ENCODE results near the gene CD2AP. TPM values are rescaled to one million over a fixed set of nuclear protein-coding genes. Genes with fewer than 3 reads are reported as not detected.

Gene CD2AP
- total RNA-seq, 1 donor, result 42.8 TPM

DNA sequence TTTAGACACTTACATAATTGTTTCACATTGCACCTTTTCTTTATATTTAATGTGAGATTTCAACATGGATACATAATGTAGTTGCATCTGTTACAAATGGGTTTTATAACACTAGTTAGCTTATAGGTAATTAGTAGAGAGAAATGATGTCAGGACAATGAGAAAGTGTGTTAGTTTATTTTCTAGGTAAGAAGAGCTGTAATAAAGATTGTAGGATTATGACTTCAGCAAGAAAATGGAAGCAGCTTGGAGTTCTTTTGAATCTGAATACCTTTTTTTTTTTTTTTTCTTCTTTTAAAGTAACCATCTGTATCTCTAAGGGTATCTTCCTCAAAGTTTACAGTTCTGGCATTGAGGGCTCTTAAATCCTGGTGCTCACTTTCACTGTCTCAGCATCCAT is 35.3 kb downstream of the CD2AP start:
- Histone ChIP-seq H3K27me3 (ENCODE audit: insufficient read depth, low read length) (no peaks in the 10 kb centered on the region), H3K9me3 (ENCODE audit: low read depth, low read length) (peaks cover 11% of the 10 kb centered on the region), H3K4me3 (ENCODE audit: low read length) (no peak overlapping the region), H3K4me1 (ENCODE audit: insufficient read depth, low read length) (no peaks in the 10 kb centered on the region)

GRCh38 chr6:47519279-47519678 is 41.7 kb downstream of the CD2AP start:
- no peak overlapping the region for H3K4me3 ChIP-seq (ENCODE audit: low read length)

DNA sequence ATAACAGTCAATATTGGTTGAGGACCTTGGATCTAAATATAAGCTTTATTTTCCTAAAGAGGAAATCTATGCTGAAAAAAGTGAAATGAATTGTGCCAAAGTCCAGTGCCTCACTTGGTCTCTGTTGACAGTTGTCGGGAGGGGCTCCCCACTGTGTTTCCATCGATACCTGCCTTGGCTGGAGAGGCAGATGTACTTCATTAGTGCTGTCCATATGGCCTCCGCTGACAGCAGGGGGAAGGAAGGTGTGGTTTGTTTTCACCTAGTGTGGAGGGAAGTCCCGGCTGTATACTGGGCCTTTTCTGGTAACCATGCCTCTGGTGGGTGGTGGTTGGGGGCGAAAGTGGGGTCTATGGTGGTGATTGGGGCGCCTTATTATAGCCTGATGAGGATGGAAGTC is 42.7 kb downstream of the CD2AP start:
- H3K9me3 ChIP-seq (ENCODE audit: low read depth, low read length), result no peaks in the 10 kb centered on the region
- H3K4me3 ChIP-seq (ENCODE audit: low read length), result no peak overlapping the region
- peaks cover 4% of the 10 kb centered on the region for H3K4me1 ChIP-seq (ENCODE audit: insufficient read depth, low read length)
- no peaks in the 10 kb centered on the region for H3K27me3 ChIP-seq (ENCODE audit: insufficient read depth, low read length)

More at GRCh38 chr6:47519279-47519678, 41.7 kb downstream of the CD2AP start:
- peaks cover 4% of the 10 kb centered on the region for H3K4me1 ChIP-seq (ENCODE audit: insufficient read depth, low read length)
- no peaks in the 10 kb centered on the region for H3K9me3 ChIP-seq (ENCODE audit: low read depth, low read length)
- H3K27me3 ChIP-seq (ENCODE audit: insufficient read depth, low read length), result no peaks in the 10 kb centered on the region

GRCh38 chr6:47521961-47522360 is 44.4 kb downstream of the CD2AP start:
- Histone ChIP-seq H3K4me1 (ENCODE audit: insufficient read depth, low read length) (peaks cover 4% of the 10 kb centered on the region), H3K9me3 (ENCODE audit: low read depth, low read length) (no peaks in the 10 kb centered on the region), H3K27me3 (ENCODE audit: insufficient read depth, low read length) (no peaks in the 10 kb centered on the region), H3K4me3 (ENCODE audit: low read length) (no peak overlapping the region)

DNA sequence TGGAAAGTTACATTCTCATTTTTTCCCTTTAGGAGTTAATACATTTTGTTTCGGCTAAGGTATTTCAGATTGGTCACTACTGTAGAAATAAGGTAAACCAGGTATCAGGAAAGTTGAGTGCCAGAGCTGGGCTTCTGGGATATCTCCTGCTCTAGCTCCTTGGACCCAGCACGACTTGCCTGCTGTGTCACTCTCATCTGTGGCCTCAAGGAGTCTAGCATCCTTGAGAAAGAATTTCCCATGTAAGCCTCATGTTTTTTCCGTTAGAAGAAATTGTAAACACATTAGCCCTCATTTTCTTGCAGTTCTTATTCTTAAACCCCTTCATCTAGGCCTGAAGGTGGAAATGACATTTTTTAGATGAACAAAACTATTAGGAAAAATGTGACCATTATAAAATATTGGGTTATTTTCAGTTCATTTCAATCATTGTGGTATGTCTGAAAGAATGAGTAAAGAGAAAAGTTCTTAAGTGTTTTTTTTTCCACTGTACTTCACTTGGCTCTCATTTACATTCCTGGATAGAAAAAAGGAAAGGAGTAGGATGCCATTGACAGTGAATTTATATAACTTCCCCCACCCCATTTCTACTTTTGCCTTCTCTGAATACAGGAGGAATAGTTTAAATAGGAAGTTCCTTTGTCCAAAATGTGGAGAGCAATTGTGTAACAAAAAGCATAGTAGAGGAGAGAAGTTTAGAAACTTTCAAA is 46.7 kb downstream of the CD2AP start:
- no peak overlapping the region for H3K4me3 ChIP-seq (ENCODE audit: low read length)
- no peaks in the 10 kb centered on the region for H3K9me3 ChIP-seq (ENCODE audit: low read depth, low read length)
- no peaks in the 10 kb centered on the region for H3K27me3 ChIP-seq (ENCODE audit: insufficient read depth, low read length)
- peaks cover 4% of the 10 kb centered on the region for H3K4me1 ChIP-seq (ENCODE audit: insufficient read depth, low read length)

DNA sequence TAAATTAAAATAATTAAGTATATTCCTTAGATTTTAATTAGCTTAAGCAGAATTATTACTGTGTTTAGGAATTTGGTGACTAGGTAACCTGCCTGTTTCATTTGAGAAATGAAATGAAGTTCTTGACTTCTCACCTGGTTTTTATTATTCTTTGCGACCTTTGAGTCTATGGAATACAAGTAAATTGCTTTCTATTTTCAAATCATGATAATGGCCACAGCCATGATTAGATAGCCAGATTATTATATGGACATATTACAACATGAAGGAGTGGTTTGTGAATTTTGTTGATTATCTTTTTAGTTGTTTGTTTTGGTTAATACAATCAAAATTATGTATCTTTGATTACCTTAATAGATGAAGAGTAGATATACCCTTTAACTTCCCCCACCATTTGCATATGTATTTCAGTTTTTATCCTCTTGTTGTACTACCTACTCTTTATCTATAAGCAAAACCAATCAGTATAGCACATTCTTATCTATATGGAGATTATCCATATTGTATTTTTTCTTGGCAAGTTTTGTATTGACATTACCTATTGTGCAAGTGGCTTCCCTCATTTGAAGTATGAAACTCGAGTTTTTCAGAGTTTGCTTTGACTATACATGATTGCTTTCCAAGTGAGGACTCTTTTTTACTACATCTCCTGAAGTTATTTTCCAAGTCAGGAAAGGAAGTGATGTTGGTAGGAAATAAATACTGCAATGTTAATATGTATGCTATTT is 47.9 kb downstream of the CD2AP start:
- Histone ChIP-seq H3K9me3 (ENCODE audit: low read depth, low read length) (no peaks in the 10 kb centered on the region), H3K4me1 (ENCODE audit: insufficient read depth, low read length) (peaks cover 2% of the 10 kb centered on the region), H3K27me3 (ENCODE audit: insufficient read depth, low read length) (no peaks in the 10 kb centered on the region), H3K4me3 (ENCODE audit: low read length) (no peak overlapping the region)

DNA sequence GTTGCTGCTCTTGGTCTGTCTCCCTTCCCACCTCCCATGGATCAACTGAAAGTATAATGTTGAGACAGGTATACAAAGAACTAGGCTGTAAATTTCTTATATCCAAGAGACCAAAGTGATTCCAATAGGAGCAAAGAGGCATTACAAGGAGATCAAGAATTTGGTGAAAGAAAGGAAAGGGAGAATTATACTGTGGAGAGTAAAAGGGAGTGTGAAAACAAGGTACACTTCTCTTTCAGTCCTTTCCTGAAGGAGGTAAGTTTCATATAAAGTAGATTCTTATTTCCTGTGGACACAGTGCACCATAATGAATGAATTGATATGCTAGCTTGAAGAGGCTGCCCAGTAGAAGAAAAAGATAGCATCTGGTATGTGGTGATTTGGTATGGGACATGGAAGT is 49.7 kb downstream of the CD2AP start:
- Histone ChIP-seq H3K4me3 (ENCODE audit: low read length) (no peak overlapping the region), H3K4me1 (ENCODE audit: insufficient read depth, low read length) (no peaks in the 10 kb centered on the region), H3K27me3 (ENCODE audit: insufficient read depth, low read length) (no peaks in the 10 kb centered on the region), H3K9me3 (ENCODE audit: low read depth, low read length) (no peaks in the 10 kb centered on the region)

DNA sequence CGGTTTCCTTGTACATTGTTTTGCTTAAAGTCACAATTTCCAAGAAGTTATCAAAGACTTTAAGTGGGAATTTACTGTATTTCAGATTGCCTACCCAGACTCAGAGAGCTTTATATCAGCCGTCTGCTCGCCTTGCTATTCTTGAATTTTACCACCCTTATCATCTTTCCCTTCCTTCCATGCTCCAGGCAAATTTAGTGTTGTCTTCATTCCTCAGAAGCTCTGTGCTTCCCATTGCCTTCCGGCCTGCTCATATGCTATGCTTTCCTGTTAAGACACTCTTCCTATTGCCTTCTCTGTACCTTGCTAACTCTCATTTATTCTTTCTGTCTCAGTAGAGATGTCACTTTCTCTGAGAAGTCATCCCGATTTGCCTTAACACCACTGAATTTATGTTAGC is 52.1 kb downstream of the CD2AP start:
- H3K9me3 ChIP-seq (ENCODE audit: low read depth, low read length), result no peaks in the 10 kb centered on the region
- H3K27me3 ChIP-seq (ENCODE audit: insufficient read depth, low read length), result no peaks in the 10 kb centered on the region
- no peak overlapping the region for H3K4me3 ChIP-seq (ENCODE audit: low read length)
- H3K4me1 ChIP-seq (ENCODE audit: insufficient read depth, low read length), result no peaks in the 10 kb centered on the region

GRCh38 chr6:47532981-47533585 is 55.5 kb downstream of the CD2AP start:
- Histone ChIP-seq H3K27me3 (ENCODE audit: insufficient read depth, low read length) (no peaks in the 10 kb centered on the region), H3K4me1 (ENCODE audit: insufficient read depth, low read length) (no peaks in the 10 kb centered on the region), H3K9me3 (ENCODE audit: low read depth, low read length) (no peaks in the 10 kb centered on the region), H3K4me3 (ENCODE audit: low read length) (no peak overlapping the region)

DNA sequence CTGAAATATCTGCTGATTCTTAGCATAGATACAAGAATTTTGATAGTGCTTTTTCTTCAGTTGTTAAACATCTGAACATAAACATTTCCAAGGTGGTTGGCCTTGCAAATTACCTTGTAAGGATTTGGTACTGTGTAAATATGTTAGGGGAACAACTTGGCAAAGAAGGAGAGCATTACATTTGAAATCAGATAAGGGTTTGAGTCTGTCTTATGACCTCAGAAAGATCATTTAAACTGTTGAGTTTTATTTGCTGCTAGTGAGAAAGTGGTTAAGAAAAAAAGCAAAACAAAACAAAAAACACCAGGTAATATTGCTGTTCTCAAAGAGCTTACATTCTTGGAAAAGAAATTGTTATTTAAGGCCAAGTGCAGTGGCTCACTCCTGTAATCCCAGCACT is 56.5 kb downstream of the CD2AP start:
- no peaks in the 10 kb centered on the region for H3K4me1 ChIP-seq (ENCODE audit: insufficient read depth, low read length)

GRCh38 chr6:47535316-47536225 is 58.0 kb downstream of the CD2AP start:
- no peaks in the 10 kb centered on the region for H3K27me3 ChIP-seq (ENCODE audit: insufficient read depth, low read length)
- H3K4me1 ChIP-seq (ENCODE audit: insufficient read depth, low read length), result no peaks in the 10 kb centered on the region
- no peak overlapping the region for H3K4me3 ChIP-seq (ENCODE audit: low read length)
- H3K9me3 ChIP-seq (ENCODE audit: low read depth, low read length), result no peaks in the 10 kb centered on the region

More for the DNA sequence above, 56.5 kb downstream of the CD2AP start:
- no peaks in the 10 kb centered on the region for H3K27me3 ChIP-seq (ENCODE audit: insufficient read depth, low read length)
- H3K9me3 ChIP-seq (ENCODE audit: low read depth, low read length), result no peaks in the 10 kb centered on the region
- no peak overlapping the region for H3K4me3 ChIP-seq (ENCODE audit: low read length)

GRCh38 chr6:47536816-47537401 is 59.3 kb downstream of the CD2AP start:
- H3K27me3 ChIP-seq (ENCODE audit: insufficient read depth, low read length), result no peaks in the 10 kb centered on the region
- H3K4me3 ChIP-seq (ENCODE audit: low read length), result no peak overlapping the region
- no peaks in the 10 kb centered on the region for H3K4me1 ChIP-seq (ENCODE audit: insufficient read depth, low read length)
- H3K9me3 ChIP-seq (ENCODE audit: low read depth, low read length), result no peaks in the 10 kb centered on the region

GRCh38 chr6:47545223-47545622 is 67.6 kb downstream of the CD2AP start:
- no peaks in the 10 kb centered on the region for H3K27me3 ChIP-seq (ENCODE audit: insufficient read depth, low read length)
- no peaks in the 10 kb centered on the region for H3K4me1 ChIP-seq (ENCODE audit: insufficient read depth, low read length)
- H3K4me3 ChIP-seq (ENCODE audit: low read length), result no peak overlapping the region
- no peaks in the 10 kb centered on the region for H3K9me3 ChIP-seq (ENCODE audit: low read depth, low read length)

DNA sequence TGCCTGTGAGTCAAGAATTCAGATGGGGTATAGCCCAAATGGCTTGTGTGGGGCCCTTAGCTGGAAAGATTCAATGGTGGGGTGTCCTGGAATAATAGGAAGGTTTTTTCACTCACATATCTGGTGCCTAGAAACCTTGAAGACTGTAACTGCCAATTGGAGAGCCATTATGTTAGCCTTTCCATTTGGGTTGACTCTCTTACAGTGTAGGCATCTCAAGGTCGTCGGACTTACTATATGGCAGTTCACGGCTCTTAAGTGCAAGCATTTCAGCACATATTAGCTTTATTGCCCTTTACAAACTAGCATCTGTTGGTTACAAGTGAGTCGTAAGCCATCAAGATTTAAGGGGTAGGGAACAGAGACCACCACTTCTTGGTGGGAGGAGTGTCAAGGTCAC is 74.1 kb downstream of the CD2AP start:
- no peaks in the 10 kb centered on the region for H3K9me3 ChIP-seq (ENCODE audit: low read depth, low read length)
- no peaks in the 10 kb centered on the region for H3K4me1 ChIP-seq (ENCODE audit: insufficient read depth, low read length)
- H3K4me3 ChIP-seq (ENCODE audit: low read length), result no peak overlapping the region
- H3K27me3 ChIP-seq (ENCODE audit: insufficient read depth, low read length), result no peaks in the 10 kb centered on the region
